B cell (primary cell): ENCODE results near the gene GMIP. TPM values are rescaled to one million over a fixed set of nuclear protein-coding genes. Genes with fewer than 3 reads are reported as not detected.

Experiments used
- ATAC-seq: fragments of 200-7000 bp; cut with Tn5 transposase; one replicate; pipeline ENCODE4 v1.10.0; 2021; ENCODE audit warnings: low read depth, mild to moderate bottlenecking, moderate number of reproducible peaks, moderate library complexity
- CTCF ChIA-PET: fragments of 350-600 bp; sonication (Branson Sonifier 250); formaldehyde crosslinking; loops from one replicate; lab custom pipeline; 2021; ENCODE audit warnings: antibody characterized with exemption, inconsistent platforms; lab: Charles Lee
- POLR2A ChIA-PET: fragments of 350-600 bp; sonication (Branson Sonifier 250); formaldehyde crosslinking; loops from one replicate; lab custom pipeline; 2021; ENCODE audit warnings: antibody characterized with exemption; lab: Charles Lee
- DNase-seq: peaks from one replicate; pipeline ENCODE4 v3.0.0; 2013
- H2AFZ ChIP-seq: 2 replicates; pipeline ENCODE4 v1.6.1; 2012; ENCODE audit warnings: mild to moderate bottlenecking, low read depth, low read length; ENCODE audit not compliant: insufficient read depth, poor library complexity, severe bottlenecking
- H3K27ac ChIP-seq, 2 donors: 1 replicate in 1 of 2; 2 replicates in 1 of 2; pipeline ENCODE4 v1.5.1; 2012 to 2013; ENCODE audit warnings: low read length in 2 of 2, mild to moderate bottlenecking in 2 of 2, moderate library complexity in 1 of 2
- H3K27me3 ChIP-seq, 4 experiments: fragments of 200-600 bp in 1 of 4; sonication (generic) in 1 of 4; replicated peaks in 1 of 4; 1 replicate in 2 of 4; 2 replicates in 2 of 4; pipeline versions ENCODE4 v1.6.1 to v1.7.0; 2013 to 2016; ENCODE audit warnings: low read length in 3 of 4, mild to moderate bottlenecking in 2 of 4, mixed read lengths in 1 of 4, moderate library complexity in 1 of 4; ENCODE audit not compliant: insufficient read depth in 4 of 4, control insufficient read depth in 3 of 4; ENCODE audit errors: control extremely low read depth in 1 of 4
- H3K36me3 ChIP-seq, 2 experiments: replicated peaks in 1 of 2; 1 replicate in 1 of 2; 2 replicates in 1 of 2; pipeline versions ENCODE4 v1.6.1 to v1.7.1; 2013; ENCODE audit warnings: low read length in 1 of 2; ENCODE audit not compliant: insufficient read depth in 2 of 2, control insufficient read depth in 1 of 2; ENCODE audit errors: control extremely low read depth in 1 of 2, extremely low read depth in 1 of 2
- H3K4me1 ChIP-seq, 2 donors: fragments of 200-600 bp in 1 of 2; sonication (generic) in 1 of 2; 1 replicate in 1 of 2; 2 replicates in 1 of 2; pipeline versions ENCODE4 v1.5.1 to v1.6.1; 2013 to 2017; ENCODE audit warnings: low read length in 2 of 2; ENCODE audit not compliant: control insufficient read depth in 2 of 2, insufficient read depth in 2 of 2
- H3K4me2 ChIP-seq: replicated peaks from 2 replicates; pipeline ENCODE3; 2012; ENCODE audit warnings: mild to moderate bottlenecking, low read depth, low read length; ENCODE audit not compliant: poor library complexity, severe bottlenecking
- H3K4me3 ChIP-seq, 5 experiments: fragments of 200-600 bp in 1 of 5; sonication (generic) in 1 of 5; 1 replicate in 3 of 5; 2 replicates in 2 of 5; pipeline versions ENCODE4 v1.5.1 to v1.7.0; 2011 to 2016; ENCODE audit warnings: low read length in 4 of 5, mild to moderate bottlenecking in 4 of 5, low read depth in 2 of 5, control low read depth in 1 of 5, moderate library complexity in 1 of 5; ENCODE audit not compliant: insufficient read depth in 1 of 5; ENCODE audit errors: control extremely low read depth in 1 of 5, extremely low read depth in 1 of 5
- H3K79me2 ChIP-seq: fragments of 200-600 bp; sonication (generic); one replicate; pipeline ENCODE4 v1.6.0; 2016; ENCODE audit warnings: low read length; ENCODE audit not compliant: control insufficient read depth, insufficient read depth
- H3K9ac ChIP-seq: fragments of 200-600 bp; sonication (generic); 2 replicates; pipeline ENCODE4 v1.6.1; 2017; ENCODE audit warnings: mild to moderate bottlenecking, low read length, moderate library complexity
- H3K9me3 ChIP-seq, 3 donors: one replicate each; pipeline versions ENCODE4 v1.6.1 to v1.7.1; 2013; ENCODE audit warnings: low read length in 2 of 3; ENCODE audit not compliant: control insufficient read depth in 2 of 3, insufficient read depth in 1 of 3; ENCODE audit errors: control extremely low read depth in 1 of 3
- H4K20me1 ChIP-seq: 2 replicates; pipeline ENCODE4 v1.6.0; 2012; ENCODE audit warnings: mild to moderate bottlenecking, low read length; ENCODE audit not compliant: insufficient read depth, control insufficient read depth, poor library complexity, severe bottlenecking
- H3K27ac Mint-ChIP-seq: one replicate; pipeline ENCODE4 v1.8.0; 2021; ENCODE audit warnings: mixed read lengths
- H3K27me3 Mint-ChIP-seq: one replicate; pipeline ENCODE4 v1.8.0; 2021; ENCODE audit warnings: mixed read lengths
- H3K4me1 Mint-ChIP-seq: one replicate; pipeline ENCODE4 v1.8.0; 2021; ENCODE audit warnings: mixed read lengths
- H3K4me3 Mint-ChIP-seq: one replicate; pipeline ENCODE4 v1.8.0; 2021; ENCODE audit warnings: mixed read lengths
- H3K9me3 Mint-ChIP-seq: one replicate; pipeline ENCODE4 v1.8.0; 2022; ENCODE audit warnings: mixed read lengths; ENCODE audit not compliant: insufficient read depth
- EZH2 ChIP-seq: IDR thresholded peaks from 2 replicates; pipeline ENCODE4 v1.6.1; 2012; ENCODE audit warnings: borderline replicate concordance, low read depth, mild to moderate bottlenecking, moderate library complexity, low read length; ENCODE audit not compliant: insufficient read depth, poor library complexity, severe bottlenecking
- WGBS: methylation state at CpG from one replicate; pipeline ENCODE4 v1.1.5; 2013; ENCODE audit warnings: missing lambda C conversion rate; ENCODE audit not compliant: insufficient coverage; 5-methylcytosine and 5-hydroxymethylcytosine counted together
- intact Hi-C: fragments of 100-400 bp; cut with micrococcal nuclease; formaldehyde crosslinking; loops from one replicate; pipeline ENCODE4 v1.10.0; 2022
- polyA plus RNA-seq: library from polyadenylated mRNA; depleted of rRNA; stranded (reverse); fragments of >200 nt; gene quantifications from 2 replicates; pipeline ENCODE4 v1.2.3, GENCODE V29; 2012
- total RNA-seq, 2 donors: library from RNA; stranded (reverse); fragments of 120-200 nt in 1 of 2; gene quantifications; 1 replicate in 1 of 2; 2 replicates in 1 of 2; pipeline versions ENCODE4 v1.2.3 to v1.2.4, GENCODE V29; 2013 to 2022
- TF ChIP-seq, protein P1 (sequence below): fragments of 200-600 bp; IDR thresholded peaks from one replicate; pipeline ENCODE4 v1.8.0; 2022; ENCODE audit warnings: antibody characterized with exemption, mild to moderate bottlenecking

The GMIP gene
- total and polyA plus RNA-seq, 2 donors (not counting 1 experiment from before 2014, with no cell fraction given) = 57.0 to 112 TPM

GRCh38 chr19:19624032-19624570 is 19.4 kb downstream of the GMIP start:
- Histone ChIP-seq H3K27ac (no peak overlapping the region), H3K79me2 (no peaks in the 10 kb centered on the region), H3K4me3 (no peak overlapping the region), H3K4me2 (no peak overlapping the region), H3K9me3 (peaks cover 0 to 2% (median 0%) of the 10 kb centered on the region in 3 donors), H4K20me1 (no peaks in the 10 kb centered on the region), H3K36me3 (no peaks in the 10 kb centered on the region), H3K27me3 (no peaks in the 10 kb centered on the region), H3K4me1 (peaks cover 9 to 20% of the 10 kb centered on the region in 2 donors), H3K9ac (no peak overlapping the region), H2AFZ (no peak overlapping the region)
- DNase-seq = peak; percentile 11
- no peak for ATAC-seq
- H3K9me3 Mint-ChIP-seq = no peaks in the 10 kb centered on the region
- peak overlapping the region; percentile 20 for H3K27ac Mint-ChIP-seq
- TF ChIP-seq, protein P1, sequence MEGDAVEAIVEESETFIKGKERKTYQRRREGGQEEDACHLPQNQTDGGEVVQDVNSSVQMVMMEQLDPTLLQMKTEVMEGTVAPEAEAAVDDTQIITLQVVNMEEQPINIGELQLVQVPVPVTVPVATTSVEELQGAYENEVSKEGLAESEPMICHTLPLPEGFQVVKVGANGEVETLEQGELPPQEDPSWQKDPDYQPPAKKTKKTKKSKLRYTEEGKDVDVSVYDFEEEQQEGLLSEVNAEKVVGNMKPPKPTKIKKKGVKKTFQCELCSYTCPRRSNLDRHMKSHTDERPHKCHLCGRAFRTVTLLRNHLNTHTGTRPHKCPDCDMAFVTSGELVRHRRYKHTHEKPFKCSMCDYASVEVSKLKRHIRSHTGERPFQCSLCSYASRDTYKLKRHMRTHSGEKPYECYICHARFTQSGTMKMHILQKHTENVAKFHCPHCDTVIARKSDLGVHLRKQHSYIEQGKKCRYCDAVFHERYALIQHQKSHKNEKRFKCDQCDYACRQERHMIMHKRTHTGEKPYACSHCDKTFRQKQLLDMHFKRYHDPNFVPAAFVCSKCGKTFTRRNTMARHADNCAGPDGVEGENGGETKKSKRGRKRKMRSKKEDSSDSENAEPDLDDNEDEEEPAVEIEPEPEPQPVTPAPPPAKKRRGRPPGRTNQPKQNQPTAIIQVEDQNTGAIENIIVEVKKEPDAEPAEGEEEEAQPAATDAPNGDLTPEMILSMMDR = no peak
- TF ChIP-seq EZH2 = no peak
- H3K4me1 Mint-ChIP-seq = peaks cover 23% of the 10 kb centered on the region
- H3K27me3 Mint-ChIP-seq = no peaks in the 10 kb centered on the region
- POLR2A ChIA-PET = no interaction called here
- intact Hi-C loops = no loop called here
- CTCF ChIA-PET = interaction anchor here (1.8 kb wide), 1 partner anchor 92 kb away, joined by 5 read pairs; no protein-coding TSS in a partner anchor
- 96% methylated on average over 19 of the region's 19 CpGs for WGBS
- H3K4me3 Mint-ChIP-seq = no peak overlapping the region

- TF ChIP-seq EZH2 = no peak
- TF ChIP-seq, protein P1 = no peak
- H3K9ac ChIP-seq = no peak overlapping the region
- H3K9me3 ChIP-seq = no peaks in the 10 kb centered on the region
- no peaks in the 10 kb centered on the region for H3K27me3 ChIP-seq
- no peak overlapping the region for H3K4me3 Mint-ChIP-seq
- ChIA-PET POLR2A (no interaction called here), CTCF (interaction anchor here (1.1 to 1.8 kb wide), 2 partner anchors 13 to 91 kb away, joined by 4 to 5 read pairs; no protein-coding TSS in a partner anchor)
- no peak overlapping the region for H2AFZ ChIP-seq
- intact Hi-C loops = no loop called here
- H3K27me3 Mint-ChIP-seq = no peaks in the 10 kb centered on the region
- no peak overlapping the region for H3K27ac ChIP-seq
- peaks cover 13 to 18% of the 10 kb centered on the region in 2 donors for H3K4me1 ChIP-seq
- no peaks in the 10 kb centered on the region for H3K79me2 ChIP-seq
- no peak overlapping the region for H3K4me3 ChIP-seq
- H3K27ac Mint-ChIP-seq = no peak overlapping the region
- ATAC-seq (no peak), DNase-seq (no peak)
- H3K4me2 ChIP-seq = no peak overlapping the region
- no peaks in the 10 kb centered on the region for H3K36me3 ChIP-seq
- H3K4me1 Mint-ChIP-seq = peaks cover 26% of the 10 kb centered on the region
- H4K20me1 ChIP-seq = no peaks in the 10 kb centered on the region
- no peaks in the 10 kb centered on the region for H3K9me3 Mint-ChIP-seq
- WGBS = 90% methylated on average over 5 of the region's 5 CpGs
Measured at GRCh38 chr19:19623383-19623782, 20.1 kb downstream of the GMIP start.
